GM12872 (cell line): Measurements from ENCODE around the gene LSG1.

Experiments
- TF ChIP-seq, protein P1 (sequence below): IDR thresholded peaks from 3 replicates; pipeline ENCODE4 v1.5.1; 2011; ENCODE audit warnings: low read depth, mild to moderate bottlenecking, low read length, moderate library complexity; ENCODE audit not compliant: insufficient read depth

The LSG1 gene

GRCh38 chr3:194632226-194632808 is 39.7 kb downstream of the LSG1 start:
- TF ChIP-seq, protein P1, sequence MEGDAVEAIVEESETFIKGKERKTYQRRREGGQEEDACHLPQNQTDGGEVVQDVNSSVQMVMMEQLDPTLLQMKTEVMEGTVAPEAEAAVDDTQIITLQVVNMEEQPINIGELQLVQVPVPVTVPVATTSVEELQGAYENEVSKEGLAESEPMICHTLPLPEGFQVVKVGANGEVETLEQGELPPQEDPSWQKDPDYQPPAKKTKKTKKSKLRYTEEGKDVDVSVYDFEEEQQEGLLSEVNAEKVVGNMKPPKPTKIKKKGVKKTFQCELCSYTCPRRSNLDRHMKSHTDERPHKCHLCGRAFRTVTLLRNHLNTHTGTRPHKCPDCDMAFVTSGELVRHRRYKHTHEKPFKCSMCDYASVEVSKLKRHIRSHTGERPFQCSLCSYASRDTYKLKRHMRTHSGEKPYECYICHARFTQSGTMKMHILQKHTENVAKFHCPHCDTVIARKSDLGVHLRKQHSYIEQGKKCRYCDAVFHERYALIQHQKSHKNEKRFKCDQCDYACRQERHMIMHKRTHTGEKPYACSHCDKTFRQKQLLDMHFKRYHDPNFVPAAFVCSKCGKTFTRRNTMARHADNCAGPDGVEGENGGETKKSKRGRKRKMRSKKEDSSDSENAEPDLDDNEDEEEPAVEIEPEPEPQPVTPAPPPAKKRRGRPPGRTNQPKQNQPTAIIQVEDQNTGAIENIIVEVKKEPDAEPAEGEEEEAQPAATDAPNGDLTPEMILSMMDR = no peak

DNA sequence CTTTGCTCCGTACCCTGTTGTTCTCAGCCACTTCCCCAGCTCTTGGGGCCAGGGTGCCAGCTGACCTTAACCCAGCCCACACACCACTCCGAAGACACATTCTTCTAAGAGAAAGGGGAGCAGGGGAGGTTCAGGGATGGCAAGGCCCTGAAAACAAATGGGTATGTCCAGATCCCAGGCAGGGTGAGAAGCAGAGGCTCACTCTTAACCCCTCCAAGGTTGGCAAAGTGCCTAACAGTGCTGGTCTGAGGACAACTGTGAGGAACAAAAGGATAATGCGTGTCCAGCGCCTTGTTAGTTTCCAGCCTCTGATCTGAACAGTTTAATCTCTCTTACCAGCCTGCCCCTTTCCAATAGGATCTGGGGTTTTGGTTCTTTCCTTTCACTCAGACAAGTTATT is 40.3 kb downstream of the LSG1 start:
- TF ChIP-seq, protein P1 = no peak

- TF ChIP-seq, protein P1 = no peak
These were observed 47.0 kb downstream of the LSG1 start for GRCh38 chr3:194624956-194625355.

DNA sequence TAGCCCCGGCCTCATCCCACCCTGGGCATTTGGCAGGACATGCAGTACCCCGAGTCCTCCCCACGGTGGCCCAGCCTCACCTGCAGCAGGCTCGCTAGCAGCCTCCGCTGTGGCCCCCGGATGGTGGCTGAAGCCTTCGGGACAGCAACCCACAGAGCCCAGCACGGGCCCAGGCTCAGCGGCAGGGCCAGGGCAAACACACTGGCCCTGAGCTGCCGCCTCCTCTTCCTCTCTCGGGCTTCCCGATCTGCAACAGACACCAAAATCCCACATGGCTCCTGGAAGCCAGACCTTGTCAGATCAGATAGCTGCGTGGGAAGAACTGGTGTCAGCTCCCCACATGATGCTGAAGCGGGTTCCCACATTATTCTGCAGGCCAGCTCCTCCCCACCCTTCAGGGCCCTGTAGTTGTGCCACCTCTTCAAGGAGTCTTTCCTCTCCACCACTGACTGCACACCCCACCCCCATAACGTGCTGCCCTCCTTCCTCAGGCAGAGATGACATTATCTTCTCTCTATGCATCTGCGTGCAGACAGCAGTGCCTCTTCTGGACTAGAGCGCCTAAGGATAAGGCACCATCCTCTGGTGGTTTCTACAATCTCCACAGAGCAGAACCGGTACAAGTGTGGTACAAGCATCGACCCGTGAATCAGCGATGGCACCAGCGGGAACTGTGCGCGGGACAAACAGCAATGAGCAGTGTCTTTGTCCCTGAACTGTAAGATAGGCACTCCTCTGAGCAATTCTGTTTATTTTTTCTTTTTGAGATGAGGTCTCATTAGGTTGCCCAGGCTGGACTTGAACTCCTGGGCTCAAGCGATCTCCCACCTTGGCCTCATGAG is 48.3 kb downstream of the LSG1 start:
- TF ChIP-seq, protein P1 = no peak

DNA sequence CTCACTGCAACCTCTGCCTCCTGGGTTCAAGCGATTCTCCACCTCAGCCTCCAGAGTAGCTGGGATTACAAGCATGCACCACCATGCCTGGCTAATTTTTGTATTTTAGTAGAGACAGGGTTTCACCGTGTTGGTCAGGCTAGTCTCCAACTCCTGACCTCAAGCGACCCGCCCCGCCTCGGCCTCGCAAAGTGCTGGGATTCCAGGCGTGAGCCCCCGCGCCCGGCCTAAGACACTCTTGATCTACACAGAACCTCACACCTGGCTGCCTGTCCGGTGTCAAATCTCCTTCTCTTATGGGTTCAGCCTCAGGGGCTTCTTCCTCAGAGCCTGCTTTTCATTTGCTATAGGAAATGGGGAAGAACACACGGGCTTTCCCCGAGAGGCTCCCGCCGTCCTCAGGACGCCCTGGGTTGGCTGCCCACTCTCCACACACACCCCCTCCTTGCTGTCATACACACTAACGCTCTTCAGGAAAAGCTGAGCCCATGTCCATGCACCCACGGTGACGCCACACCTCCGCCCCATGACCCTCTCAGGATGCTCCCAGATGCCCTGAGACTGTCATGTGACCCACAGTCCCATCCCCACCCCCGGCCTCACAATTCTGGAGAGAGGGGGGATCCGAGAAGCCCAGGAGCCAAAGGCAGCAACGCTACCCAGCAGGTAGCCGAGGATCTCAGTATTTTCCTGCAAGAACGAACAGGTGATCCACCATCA is 49.2 kb downstream of the LSG1 start:
- TF ChIP-seq, protein P1 = no peak

- TF ChIP-seq, protein P1 = no peak
These were observed 50.0 kb downstream of the LSG1 start for GRCh38 chr3:194621947-194622346.

- TF ChIP-seq, protein P1 = no peak
These were observed 51.8 kb downstream of the LSG1 start for GRCh38 chr3:194620196-194620595.
